PC-9 (cell line): ENCODE measurements around the gene PIGX.

Experiments
- EZH2 ChIP-seq: fragments of 200-600 bp; sonication (generic); IDR thresholded peaks from 2 replicates; pipeline ENCODE4 v1.8.0; 2017; ENCODE audit warnings: antibody characterized with exemption, low read depth
- TF ChIP-seq, protein P1 (sequence below): fragments of 200-600 bp; sonication (generic); conservative IDR thresholded peaks from 2 replicates; pipeline ENCODE4 v1.6.1; 2017; ENCODE audit warnings: mixed run types, antibody characterized with exemption, mild to moderate bottlenecking, moderate library complexity

DNA sequence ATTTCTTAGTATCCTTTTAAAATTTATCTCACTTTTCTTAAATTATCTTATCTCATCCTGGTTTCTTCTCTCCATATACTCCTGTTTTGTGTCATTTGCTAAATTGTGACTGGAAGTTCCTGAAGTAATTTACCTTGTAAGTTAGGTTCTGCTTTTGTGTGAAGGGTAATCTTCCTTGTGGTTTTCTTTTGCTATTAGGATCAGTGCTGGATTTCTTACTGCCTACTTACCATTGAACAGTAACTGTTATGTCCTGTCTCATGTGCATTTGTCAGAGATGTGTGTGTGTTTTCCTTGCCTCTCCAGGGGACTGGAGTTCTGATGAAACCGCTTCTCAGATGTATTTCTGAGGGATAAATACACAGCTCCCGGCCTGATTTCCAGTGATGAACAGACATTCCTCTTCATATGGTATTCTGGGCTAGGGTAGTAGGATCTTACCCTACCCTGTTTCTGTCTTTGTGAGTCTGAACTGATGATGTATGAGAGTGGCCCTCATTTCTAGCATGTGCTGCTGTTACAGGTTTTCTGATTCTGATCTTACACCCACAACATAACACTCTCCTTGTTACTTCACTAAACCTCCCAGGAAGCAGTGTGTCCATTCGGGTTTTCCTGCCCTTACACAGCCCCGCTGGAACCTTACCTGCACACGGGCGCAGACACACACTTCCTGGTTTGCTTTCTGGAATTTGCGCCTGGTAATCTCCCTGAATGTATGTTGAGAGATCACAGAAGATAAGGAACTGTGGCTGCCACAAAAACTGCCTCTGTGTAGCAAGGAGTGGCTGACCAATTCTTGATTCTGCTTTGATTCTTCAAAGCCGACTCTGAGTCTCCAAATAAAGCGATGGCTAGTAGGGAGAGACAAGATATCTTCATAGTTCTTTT is 42.2 kb downstream of the PIGX start:
- no peak for TF ChIP-seq EZH2
- TF ChIP-seq, protein P1, sequence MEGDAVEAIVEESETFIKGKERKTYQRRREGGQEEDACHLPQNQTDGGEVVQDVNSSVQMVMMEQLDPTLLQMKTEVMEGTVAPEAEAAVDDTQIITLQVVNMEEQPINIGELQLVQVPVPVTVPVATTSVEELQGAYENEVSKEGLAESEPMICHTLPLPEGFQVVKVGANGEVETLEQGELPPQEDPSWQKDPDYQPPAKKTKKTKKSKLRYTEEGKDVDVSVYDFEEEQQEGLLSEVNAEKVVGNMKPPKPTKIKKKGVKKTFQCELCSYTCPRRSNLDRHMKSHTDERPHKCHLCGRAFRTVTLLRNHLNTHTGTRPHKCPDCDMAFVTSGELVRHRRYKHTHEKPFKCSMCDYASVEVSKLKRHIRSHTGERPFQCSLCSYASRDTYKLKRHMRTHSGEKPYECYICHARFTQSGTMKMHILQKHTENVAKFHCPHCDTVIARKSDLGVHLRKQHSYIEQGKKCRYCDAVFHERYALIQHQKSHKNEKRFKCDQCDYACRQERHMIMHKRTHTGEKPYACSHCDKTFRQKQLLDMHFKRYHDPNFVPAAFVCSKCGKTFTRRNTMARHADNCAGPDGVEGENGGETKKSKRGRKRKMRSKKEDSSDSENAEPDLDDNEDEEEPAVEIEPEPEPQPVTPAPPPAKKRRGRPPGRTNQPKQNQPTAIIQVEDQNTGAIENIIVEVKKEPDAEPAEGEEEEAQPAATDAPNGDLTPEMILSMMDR: no peak
